Keratinocyte (primary cell): ENCODE measurements around the gene ZNF451.

Experiments
- EZH2 ChIP-seq: IDR thresholded peaks from one replicate; pipeline ENCODE4 v1.6.1; 2012; ENCODE audit warnings: inconsistent platforms, mild to moderate bottlenecking, low read length, moderate library complexity
- TF ChIP-seq, protein P1 (sequence below), 3 experiments: IDR thresholded peaks in 1 of 3; conservative IDR thresholded peaks in 1 of 3; optimal IDR thresholded peaks in 1 of 3; 2 replicates in 2 of 3; 3 replicates in 1 of 3; pipeline versions ENCODE3 to v1.5.1; 2011; ENCODE audit warnings: low read length in 3 of 3, mild to moderate bottlenecking in 3 of 3, moderate library complexity in 2 of 3, control low read depth in 1 of 3, inconsistent platforms in 1 of 3; ENCODE audit not compliant: insufficient read depth in 2 of 3; ENCODE audit errors: extremely low read depth in 1 of 3

GRCh38 chr6:57142178-57142525, 52.2 kb downstream of the ZNF451 start:
- TF ChIP-seq, protein P1, sequence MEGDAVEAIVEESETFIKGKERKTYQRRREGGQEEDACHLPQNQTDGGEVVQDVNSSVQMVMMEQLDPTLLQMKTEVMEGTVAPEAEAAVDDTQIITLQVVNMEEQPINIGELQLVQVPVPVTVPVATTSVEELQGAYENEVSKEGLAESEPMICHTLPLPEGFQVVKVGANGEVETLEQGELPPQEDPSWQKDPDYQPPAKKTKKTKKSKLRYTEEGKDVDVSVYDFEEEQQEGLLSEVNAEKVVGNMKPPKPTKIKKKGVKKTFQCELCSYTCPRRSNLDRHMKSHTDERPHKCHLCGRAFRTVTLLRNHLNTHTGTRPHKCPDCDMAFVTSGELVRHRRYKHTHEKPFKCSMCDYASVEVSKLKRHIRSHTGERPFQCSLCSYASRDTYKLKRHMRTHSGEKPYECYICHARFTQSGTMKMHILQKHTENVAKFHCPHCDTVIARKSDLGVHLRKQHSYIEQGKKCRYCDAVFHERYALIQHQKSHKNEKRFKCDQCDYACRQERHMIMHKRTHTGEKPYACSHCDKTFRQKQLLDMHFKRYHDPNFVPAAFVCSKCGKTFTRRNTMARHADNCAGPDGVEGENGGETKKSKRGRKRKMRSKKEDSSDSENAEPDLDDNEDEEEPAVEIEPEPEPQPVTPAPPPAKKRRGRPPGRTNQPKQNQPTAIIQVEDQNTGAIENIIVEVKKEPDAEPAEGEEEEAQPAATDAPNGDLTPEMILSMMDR (optimal IDR thresholded peaks at IDR 0.05 in 1 of 3, IDR thresholded peaks at IDR 0.05 in 1 of 3, conservative IDR thresholded peaks at IDR 0.05 in 1 of 3; ENCODE audit: extremely low read depth in 1 of 3, insufficient read depth in 2 of 3, low read length in 3 of 3), result no peak
- no peak for TF ChIP-seq EZH2
